ENCODE data around the gene TBC1D5. TPM values are rescaled to one million over a fixed set of nuclear protein-coding genes. Genes with fewer than 3 reads are reported as not detected.

TBC1D5 gene
- total RNA-seq, 1 experiment from 2014 or later: 30.4 TPM

GRCh38 chr3:17507480-17507879 lies 235.0 kb downstream of the TBC1D5 start:
- ChIA-PET CTCF (no interaction called here), POLR2A (no interaction called here)
- in situ Hi-C loops (cut with HindIII; ENCODE audit: low pct_unique_long_range_greater_than_20kb, low sequenced_read_pairs): no loop called here
- no peak for TF ChIP-seq CTCF (IDR thresholded peaks at IDR 0.05)
- TF ChIP-seq REST (IDR thresholded peaks at IDR 0.05; ENCODE audit: insufficient read depth in 1 of 2, low read depth in 2 of 2, low read length in 1 of 2): no peak
- TF ChIP-seq TCF7L2 (IDR thresholded peaks at IDR 0.05; ENCODE audit: low read depth, low read length): no peak
- no peak for TF ChIP-seq POLR2AphosphoS5 (IDR thresholded peaks at IDR 0.05; ENCODE audit: low read depth, low read length)
- TF ChIP-seq SIN3A (IDR thresholded peaks at IDR 0.05; ENCODE audit: borderline replicate concordance, insufficient read depth, low read depth, low read length): no peak
- Histone ChIP-seq H3K4me3 (ENCODE audit: low read depth in 2 of 2, low read length in 2 of 2) (no peak overlapping the region), H3K9me3 (ENCODE audit: control insufficient read depth, insufficient read depth, low read depth, low read length) (no peaks in the 10 kb centered on the region), H3K36me3 (ENCODE audit: control insufficient read depth, insufficient read depth, low read length) (no peaks in the 10 kb centered on the region), H3K4me1 (ENCODE audit: control insufficient read depth, insufficient read depth, low read length) (no peaks in the 10 kb centered on the region; the same call in 1 of the 2 replicates), H3K27me3 (ENCODE audit: control insufficient read depth, insufficient read depth, low read length) (no peaks in the 10 kb centered on the region), H3K27ac (ENCODE audit: low read length) (no peak overlapping the region)
- ATAC-seq (no peak), DNase-seq (ENCODE audit: low read depth, low spot score) (no peak)
- intact Hi-C loops (cut with micrococcal nuclease; ENCODE audit: unreplicated experiment): no loop called here
- no TSS peak for BruUV-seq (replicated peaks)

GRCh38 chr3:17505856-17506255 lies 236.6 kb downstream of the TBC1D5 start:
- H3K27ac ChIP-seq (ENCODE audit: low read length): no peak overlapping the region
- ATAC-seq (no peak), DNase-seq (ENCODE audit: low read depth, low spot score) (no peak)
- no TSS peak for BruUV-seq (replicated peaks)
- no peaks in the 10 kb centered on the region; the same call in 1 of the 2 replicates for H3K4me1 ChIP-seq (ENCODE audit: control insufficient read depth, insufficient read depth, low read length)
- H3K9me3 ChIP-seq (ENCODE audit: control insufficient read depth, insufficient read depth, low read depth, low read length): no peaks in the 10 kb centered on the region
- TF ChIP-seq CTCF (IDR thresholded peaks at IDR 0.05): no peak
- TF ChIP-seq SIN3A (IDR thresholded peaks at IDR 0.05; ENCODE audit: borderline replicate concordance, insufficient read depth, low read depth, low read length): no peak
- TF ChIP-seq TCF7L2 (IDR thresholded peaks at IDR 0.05; ENCODE audit: low read depth, low read length): no peak
- no peak for TF ChIP-seq REST (IDR thresholded peaks at IDR 0.05; ENCODE audit: insufficient read depth in 1 of 2, low read depth in 2 of 2, low read length in 1 of 2)
- no peak overlapping the region for H3K4me3 ChIP-seq (ENCODE audit: low read depth in 2 of 2, low read length in 2 of 2)
- POLR2A ChIA-PET: no interaction called here
- intact Hi-C loops (cut with micrococcal nuclease; ENCODE audit: unreplicated experiment) (no loop called here), in situ Hi-C loops (cut with HindIII; ENCODE audit: low pct_unique_long_range_greater_than_20kb, low sequenced_read_pairs) (no loop called here)
- CTCF ChIA-PET: no interaction called here
- H3K27me3 ChIP-seq (ENCODE audit: control insufficient read depth, insufficient read depth, low read length): no peaks in the 10 kb centered on the region
- no peaks in the 10 kb centered on the region for H3K36me3 ChIP-seq (ENCODE audit: control insufficient read depth, insufficient read depth, low read length)

Measured in Panc1 (cell line).